ENCODE data around the gene KCNK5. TPM values are rescaled to one million over a fixed set of nuclear protein-coding genes. Genes with fewer than 3 reads are reported as not detected.

KCNK5 gene
- total and polyA plus RNA-seq, 2 of the 8 experiments (the other 6 are each of a cell fraction or from before 2014, with no cell fraction given): 20.9 to 44.3 TPM

- H3K14ac ChIP-seq (ENCODE audit: insufficient read length): no peak overlapping the region
- H3K4me2 ChIP-seq (ENCODE audit: insufficient read depth in 1 of 2, low read depth in 2 of 2, low read length in 2 of 2): no peak overlapping the region
- FAIRE-seq (no peak), DNase-seq (ENCODE audit: low read depth in 1 of 2, low spot score in 2 of 2) (no peak)
- H2BK20ac ChIP-seq (ENCODE audit: low read length): no peak overlapping the region
- peaks cover 0 to 9% (median 2%) of the 10 kb centered on the region in 4 experiments; a peak in 5 of 8 replicates for H3K36me3 ChIP-seq (ENCODE audit: control insufficient read depth in 2 of 4, insufficient read depth in 4 of 4, low read length in 3 of 4)
- no peak overlapping the region for H3K56ac ChIP-seq (replicated peaks; ENCODE audit: insufficient read length, low read depth, low read length)
- H2AFZ ChIP-seq (ENCODE audit: low read length): no peak overlapping the region
- H3K4me1 ChIP-seq (replicated peaks in 1 of 4; ENCODE audit: control insufficient read depth in 3 of 4, insufficient read depth in 4 of 4, low read length in 3 of 4): no peaks in the 10 kb centered on the region
- CTCF ChIA-PET (ENCODE audit: partially characterized antibody): interaction anchor here (0.9 to 72.8 kb wide), 9 partner anchors 8 to 185 kb away, joined by 3 to 1738 read pairs (median 9); partner anchors contain the start of genes KCNK17 and KCNK5
- H2BK15ac ChIP-seq (ENCODE audit: low read length): no peak overlapping the region
- peaks cover 0 to 1% of the 10 kb centered on the region in 2 experiments for H4K20me1 ChIP-seq (replicated peaks in 1 of 2; ENCODE audit: control insufficient read depth in 1 of 2, insufficient read depth in 2 of 2, low read length in 2 of 2)
- no peak overlapping the region for H3K4ac ChIP-seq (replicated peaks; ENCODE audit: insufficient read length, low read depth, low read length)
- no peak overlapping the region for H2BK5ac ChIP-seq (ENCODE audit: low read depth, low read length)
- 92% methylated on average over 4 of the region's 4 CpGs; no CpG with 5 or more reads in 1 of the 2 experiments for WGBS, 2 experiments (ENCODE audit: extremely low coverage in 1 of 2, insufficient coverage in 1 of 2, insufficient read length in 1 of 2, insufficient replicate concordance in 2 of 2, low coverage in 1 of 2, low lambda C conversion rate in 2 of 2, missing lambda C conversion rate in 1 of 2)
- no peak overlapping the region for H3K9ac ChIP-seq (replicated peaks in 1 of 4; ENCODE audit: extremely low read depth in 1 of 4, low read depth in 3 of 4, low read length in 3 of 4)
- H3K79me1 ChIP-seq (ENCODE audit: low read depth, low read length): no peaks in the 10 kb centered on the region
- no peaks in the 10 kb centered on the region for H3K23me2 ChIP-seq (ENCODE audit: low read depth, low read length)
- no peak overlapping the region for H3K4me3 ChIP-seq (ENCODE audit: extremely low read depth in 1 of 4, insufficient read depth in 2 of 4, low read depth in 3 of 4, low read length in 4 of 4)
- H3K27me3 ChIP-seq (replicated peaks in 1 of 4; ENCODE audit: control insufficient read depth in 3 of 4, extremely low read depth in 1 of 4, insufficient read depth in 3 of 4, low read length in 3 of 4): no peaks in the 10 kb centered on the region
- no peak overlapping the region for H3K18ac ChIP-seq (ENCODE audit: extremely low read depth, low read length)
- H4K91ac ChIP-seq (replicated peaks; ENCODE audit: insufficient read length, low read length): no peak overlapping the region
- no peak overlapping the region for H2AK5ac ChIP-seq (ENCODE audit: low read depth, low read length)
- no peaks in the 10 kb centered on the region for H3K79me2 ChIP-seq (ENCODE audit: control insufficient read depth in 1 of 2, insufficient read depth in 2 of 2, low read length in 2 of 2)
- no peak overlapping the region for H4K8ac ChIP-seq (ENCODE audit: extremely low read depth, insufficient read depth, low read length)
- POLR2A ChIA-PET (ENCODE audit: partially characterized antibody): interaction anchor here (0.9 to 1.8 kb wide), 5 partner anchors 9 to 104 kb away, joined by 3 to 4 read pairs (median 3); no protein-coding TSS in a partner anchor
- no peak overlapping the region for H2BK12ac ChIP-seq (ENCODE audit: low read depth, low read length)
- no peak overlapping the region for H3K23ac ChIP-seq (ENCODE audit: insufficient read length)
- no peak overlapping the region for H4K5ac ChIP-seq (ENCODE audit: insufficient read length, low read depth, low read length)
- H2BK120ac ChIP-seq (replicated peaks; ENCODE audit: low read depth, low read length): no peak overlapping the region
- H3K27ac ChIP-seq (ENCODE audit: low read depth, low read length): no peak overlapping the region
- peaks cover 3 to 5% of the 10 kb centered on the region in 2 experiments; a peak in 2 of 4 replicates for H3K9me3 ChIP-seq (ENCODE audit: insufficient read depth in 2 of 2, low read depth in 1 of 2, low read length in 1 of 2)
- no peak for TF ChIP-seq SP4 (IDR thresholded peaks at IDR 0.05; ENCODE audit: low read length)
- TF ChIP-seq NRF1 (IDR thresholded peaks at IDR 0.05; ENCODE audit: low read depth, low read length): no peak
- TF ChIP-seq RBBP5 (IDR thresholded peaks at IDR 0.05; ENCODE audit: borderline replicate concordance, low read depth, low read length): no peak
- TF ChIP-seq KDM4A (IDR thresholded peaks at IDR 0.05; ENCODE audit: low read depth, low read length, severe bottlenecking): no peak
- TF ChIP-seq EZH2 (IDR thresholded peaks at IDR 0.05; ENCODE audit: low read depth, low read length, severe bottlenecking): no peak
- TF ChIP-seq KDM5A (IDR thresholded peaks at IDR 0.05; ENCODE audit: low read length): no peak
- TF ChIP-seq GABPA (IDR thresholded peaks at IDR 0.05; ENCODE audit: borderline replicate concordance, insufficient read depth, low read length): no peak
- TF ChIP-seq PHF8 (conservative IDR thresholded peaks at IDR 0.05; ENCODE audit: low read depth, low read length): no peak
- TF ChIP-seq MAFK (IDR thresholded peaks at IDR 0.05; ENCODE audit: low read depth, low read length): no peak
- TF ChIP-seq MAX (IDR thresholded peaks at IDR 0.05): no peak
- no peak for TF ChIP-seq GTF2F1 (IDR thresholded peaks at IDR 0.05; ENCODE audit: borderline replicate concordance, low read depth, low read length)
- TF ChIP-seq SIN3A (conservative IDR thresholded peaks at IDR 0.05 in 1 of 2, IDR thresholded peaks at IDR 0.05 in 1 of 2; ENCODE audit: low read depth in 1 of 2, low read length in 2 of 2): no peak
- TF ChIP-seq BACH1 (IDR thresholded peaks at IDR 0.05; ENCODE audit: low read length): no peak
Observed at GRCh38 chr6:39181826-39182225, 47.4 kb downstream of the KCNK5 start.
